H1 (cell line): Measurements from ENCODE around the gene CRACDL. TPM values are rescaled to one million over a fixed set of nuclear protein-coding genes. Genes with fewer than 3 reads are reported as not detected.

Source experiments
- CTCF ChIA-PET: fragments of 300-600 bp; sonication (Branson Sonifier 250); formaldehyde crosslinking; loops from one replicate; lab custom pipeline; 2021; ENCODE audit not compliant: partially characterized antibody; lab: Charles Lee
- POLR2A ChIA-PET: fragments of 300-600 bp; sonication (Branson Sonifier 250); formaldehyde crosslinking; loops from one replicate; lab custom pipeline; 2021; ENCODE audit warnings: inconsistent platforms; ENCODE audit not compliant: partially characterized antibody; lab: Charles Lee
- DNase-seq, 2 experiments: peaks; one replicate each; pipeline versions ENCODE4 v3.0.0 to v3.0.0-alpha.2; 2010 to 2022; ENCODE audit warnings: low spot score in 2 of 2, low read depth in 1 of 2, mixed read lengths in 1 of 2
- FAIRE-seq: peaks from 2 replicates; lab custom pipeline; 2011; peaks lifted over from hg19 to GRCh38; lab: Jason Lieb, UNC
- H2AFZ ChIP-seq: 2 replicates; pipeline ENCODE4 v1.8.1; 2012; ENCODE audit warnings: low read length, inconsistent platforms
- H2AK5ac ChIP-seq: 2 replicates; pipeline ENCODE4 v1.6.1; 2013; ENCODE audit warnings: low read depth, low read length
- H2BK120ac ChIP-seq: replicated peaks from 2 replicates; pipeline ENCODE3; 2013; ENCODE audit warnings: low read depth, low read length, inconsistent platforms
- H2BK12ac ChIP-seq: 2 replicates; pipeline ENCODE4 v1.6.1; 2013; ENCODE audit warnings: low read depth, low read length
- H2BK15ac ChIP-seq: 2 replicates; pipeline ENCODE4 v1.6.1; 2013; ENCODE audit warnings: low read length
- H2BK20ac ChIP-seq: 2 replicates; pipeline ENCODE4 v1.6.1; 2013; ENCODE audit warnings: low read length
- H2BK5ac ChIP-seq: 2 replicates; pipeline ENCODE4 v1.6.1; 2013; ENCODE audit warnings: low read depth, low read length
- H3K14ac ChIP-seq: 2 replicates; pipeline ENCODE4 v1.6.1; 2013; ENCODE audit warnings: inconsistent platforms; ENCODE audit not compliant: insufficient read length
- H3K18ac ChIP-seq: 2 replicates; pipeline ENCODE4 v1.6.1; 2013; ENCODE audit warnings: low read length; ENCODE audit errors: extremely low read depth
- H3K23ac ChIP-seq: 2 replicates; pipeline ENCODE4 v1.6.1; 2013; ENCODE audit warnings: inconsistent platforms; ENCODE audit not compliant: insufficient read length
- H3K23me2 ChIP-seq: 2 replicates; pipeline ENCODE4 v1.6.1; 2013; ENCODE audit warnings: low read depth, low read length
- H3K27ac ChIP-seq: 2 replicates; pipeline ENCODE4 v1.6.1; 2011; ENCODE audit warnings: low read depth, low read length, inconsistent platforms
- H3K27me3 ChIP-seq, 4 experiments: replicated peaks in 1 of 4; 1 replicate in 1 of 4; 2 replicates in 3 of 4; pipeline versions ENCODE4 v1.6.1 to v1.8.1; 2011 to 2013; ENCODE audit warnings: low read length in 3 of 4, mild to moderate bottlenecking in 3 of 4, inconsistent platforms in 2 of 4, mixed read lengths in 2 of 4, moderate library complexity in 1 of 4; ENCODE audit not compliant: control insufficient read depth in 3 of 4, insufficient read depth in 3 of 4; ENCODE audit errors: extremely low read depth in 1 of 4
- H3K36me3 ChIP-seq, 4 experiments: 2 replicates each; pipeline versions ENCODE4 v1.6.1 to v1.8.1; 2011 to 2013; ENCODE audit warnings: mild to moderate bottlenecking in 4 of 4, low read length in 3 of 4, moderate library complexity in 2 of 4, control low read depth in 1 of 4, inconsistent platforms in 1 of 4; ENCODE audit not compliant: insufficient read depth in 4 of 4, control insufficient read depth in 2 of 4
- H3K4ac ChIP-seq: replicated peaks from 2 replicates; pipeline ENCODE3; 2013; ENCODE audit warnings: low read length, low read depth, mixed read lengths, inconsistent platforms; ENCODE audit not compliant: insufficient read length
- H3K4me1 ChIP-seq, 4 experiments: replicated peaks in 1 of 4; 1 replicate in 1 of 4; 2 replicates in 3 of 4; pipeline versions ENCODE4 v1.6.1 to v1.8.1; 2011 to 2013; ENCODE audit warnings: low read length in 3 of 4, inconsistent platforms in 2 of 4, mixed read lengths in 1 of 4; ENCODE audit not compliant: insufficient read depth in 4 of 4, control insufficient read depth in 3 of 4
- H3K4me2 ChIP-seq, 2 experiments: 2 replicates each; pipeline versions ENCODE4 v1.6.1 to v1.8.1; 2011 to 2013; ENCODE audit warnings: low read depth in 2 of 2, low read length in 2 of 2, control low read depth in 1 of 2, inconsistent platforms in 1 of 2, mild to moderate bottlenecking in 1 of 2; ENCODE audit not compliant: insufficient read depth in 1 of 2
- H3K4me3 ChIP-seq, 4 experiments: fragments of 200-600, 300-600 bp in 1 of 4; sonication (generic), shearing (Covaris generic), sonication (Bioruptor Twin) in 1 of 4; 2 replicates each; pipeline versions ENCODE4 v1.5.1 to v1.8.1; 2011 to 2016; ENCODE audit warnings: low read length in 4 of 4, low read depth in 3 of 4, control low read depth in 2 of 4, inconsistent platforms in 2 of 4, mild to moderate bottlenecking in 2 of 4, mixed read lengths in 1 of 4, moderate library complexity in 1 of 4; ENCODE audit not compliant: insufficient read depth in 2 of 4; ENCODE audit errors: extremely low read depth in 1 of 4
- H3K56ac ChIP-seq: replicated peaks from 2 replicates; pipeline ENCODE3; 2013; ENCODE audit warnings: low read depth, mild to moderate bottlenecking, mixed read lengths, low read length, inconsistent platforms; ENCODE audit not compliant: insufficient read length
- H3K79me1 ChIP-seq: 2 replicates; pipeline ENCODE4 v1.6.1; 2013; ENCODE audit warnings: low read depth, low read length, control low read depth
- H3K79me2 ChIP-seq, 2 experiments: 2 replicates each; pipeline versions ENCODE4 v1.6.1 to v1.8.1; 2012 to 2013; ENCODE audit warnings: low read length in 2 of 2, mild to moderate bottlenecking in 2 of 2, inconsistent platforms in 1 of 2; ENCODE audit not compliant: insufficient read depth in 2 of 2, control insufficient read depth in 1 of 2
- H3K9ac ChIP-seq, 4 experiments: replicated peaks in 1 of 4; 1 replicate in 1 of 4; 2 replicates in 3 of 4; pipeline versions ENCODE4 v1.6.1 to v1.8.1; 2011 to 2013; ENCODE audit warnings: low read depth in 3 of 4, low read length in 3 of 4, control low read depth in 2 of 4, mild to moderate bottlenecking in 2 of 4, moderate library complexity in 2 of 4, inconsistent platforms in 1 of 4; ENCODE audit errors: extremely low read depth in 1 of 4
- H3K9me3 ChIP-seq, 2 experiments: 2 replicates each; pipeline versions ENCODE4 v1.6.1 to v1.8.1; 2012 to 2013; ENCODE audit warnings: mild to moderate bottlenecking in 2 of 2, moderate library complexity in 2 of 2, control low read depth in 1 of 2, inconsistent platforms in 1 of 2, low read depth in 1 of 2, low read length in 1 of 2, mixed read lengths in 1 of 2; ENCODE audit not compliant: insufficient read depth in 2 of 2
- H4K20me1 ChIP-seq, 2 experiments: replicated peaks in 1 of 2; 2 replicates each; pipeline versions ENCODE3 to v1.8.1; 2011 to 2013; ENCODE audit warnings: inconsistent platforms in 2 of 2, low read length in 2 of 2, mild to moderate bottlenecking in 1 of 2; ENCODE audit not compliant: insufficient read depth in 2 of 2, control insufficient read depth in 1 of 2
- H4K5ac ChIP-seq: 2 replicates; pipeline ENCODE4 v1.6.1; 2013; ENCODE audit warnings: low read length, low read depth, mixed read lengths, inconsistent platforms; ENCODE audit not compliant: insufficient read length
- H4K8ac ChIP-seq: 2 replicates; pipeline ENCODE4 v1.8.0; 2013; ENCODE audit warnings: mild to moderate bottlenecking, moderate library complexity, low read length, inconsistent platforms; ENCODE audit not compliant: insufficient read depth; ENCODE audit errors: extremely low read depth
- H4K91ac ChIP-seq: replicated peaks from 2 replicates; pipeline ENCODE3; 2013; ENCODE audit warnings: low read length, mixed read lengths, inconsistent platforms; ENCODE audit not compliant: insufficient read length
- ATF3 ChIP-seq: IDR thresholded peaks from 2 replicates; pipeline ENCODE4 v1.6.1; 2011; ENCODE audit warnings: low read depth, mild to moderate bottlenecking, low read length; ENCODE audit not compliant: insufficient read depth
- BACH1 ChIP-seq: IDR thresholded peaks from 2 replicates; pipeline ENCODE4 v1.6.1; 2012; ENCODE audit warnings: low read length, improper control_type of control experiment
- SAP30 ChIP-seq: fragments of 300-600 bp; sonication (generic); IDR thresholded peaks from 2 replicates; pipeline ENCODE4 v1.7.1; 2012; ENCODE audit warnings: low read length, moderate library complexity, mild to moderate bottlenecking, inconsistent platforms; ENCODE audit not compliant: insufficient read depth, insufficient replicate concordance
- SIN3A ChIP-seq, 2 experiments: IDR thresholded peaks in 1 of 2; conservative IDR thresholded peaks in 1 of 2; 2 replicates each; pipeline ENCODE4 v1.6.1; 2011 to 2012; ENCODE audit warnings: low read length in 2 of 2, improper control_type of control experiment in 1 of 2, low read depth in 1 of 2, mild to moderate bottlenecking in 1 of 2
- TAF1 ChIP-seq: IDR thresholded peaks from 2 replicates; pipeline ENCODE4 v1.6.1; 2011; ENCODE audit warnings: mild to moderate bottlenecking, low read depth, low read length
- TEAD4 ChIP-seq: IDR thresholded peaks from 2 replicates; pipeline ENCODE4 v1.6.1; 2012; ENCODE audit warnings: low read depth, low read length, inconsistent platforms, mixed read lengths
- WGBS, 2 experiments: shearing (Covaris generic) in 1 of 2; methylation state at CpG; one replicate each; pipeline versions ENCODE4 v1.1.6 to v1.1.7; 2013 to 2015; ENCODE audit warnings: low lambda C conversion rate in 2 of 2, mixed read lengths in 2 of 2, inconsistent platforms in 1 of 2, low coverage in 1 of 2, missing lambda C conversion rate in 1 of 2; ENCODE audit not compliant: insufficient replicate concordance in 2 of 2, insufficient coverage in 1 of 2, insufficient read length in 1 of 2; ENCODE audit errors: extremely low coverage in 1 of 2, missing lambda C conversion rate in 1 of 2; 5-methylcytosine and 5-hydroxymethylcytosine counted together
- polyA plus RNA-seq, 7 experiments: library from polyadenylated mRNA; depleted of rRNA in 3 of 7; stranded (reverse) in 5 of 7; unstranded in 2 of 7; fragments of >200 nt in 5 of 7; fragments of 200-250 nt in 2 of 7; gene quantifications; 1 replicate in 5 of 7; 2 replicates in 1 of 7; 4 replicates in 1 of 7; pipeline versions ENCODE4 v1.2.1 to v1.2.3, GENCODE V29; 2011 to 2013; ENCODE audit warnings: missing spikeins in 2 of 7, mixed read lengths in 2 of 7
- total RNA-seq: library from RNA; stranded (reverse); fragmentation: NEBNext Ultra II Directional; extraction: Animal tissue kit (Norgen Biotek cat#: 25700); gene quantifications from 2 replicates; pipeline ENCODE4 v1.2.1, GENCODE V29; 2021
- TF ChIP-seq, protein P1 (sequence below): IDR thresholded peaks from 2 replicates; pipeline ENCODE4 v1.6.1; 2011; ENCODE audit warnings: low read length, improper control_type of control experiment

CRACDL gene
- total and polyA plus RNA-seq, 2 of the 8 experiments (the other 6 are each of a cell fraction or from before 2014, with no cell fraction given) = 0.07 to 0.38 TPM

GRCh38 chr2:98750593-98751282 lies 185.3 kb downstream of the CRACDL start:
- H3K4ac ChIP-seq = no peak overlapping the region
- no peak overlapping the region for H4K5ac ChIP-seq
- no peaks in the 10 kb centered on the region for H3K27me3 ChIP-seq
- no peaks in the 10 kb centered on the region for H3K23me2 ChIP-seq
- H2BK5ac ChIP-seq = no peak overlapping the region
- H3K23ac ChIP-seq = no peak overlapping the region
- no peak overlapping the region for H2BK120ac ChIP-seq
- DNase-seq = no peak
- no peaks in the 10 kb centered on the region for H3K9me3 ChIP-seq
- no peak overlapping the region for H3K14ac ChIP-seq
- H3K4me2 ChIP-seq = no peak overlapping the region
- H4K20me1 ChIP-seq = no peaks in the 10 kb centered on the region
- no peak overlapping the region for H3K56ac ChIP-seq
- H4K91ac ChIP-seq = no peak overlapping the region
- no peak overlapping the region for H3K4me3 ChIP-seq
- H4K8ac ChIP-seq = no peak overlapping the region
- no peak overlapping the region for H3K27ac ChIP-seq
- H3K79me1 ChIP-seq = no peaks in the 10 kb centered on the region; the same call in 1 of the 2 replicates
- H2BK15ac ChIP-seq = no peak overlapping the region
- TF ChIP-seq TAF1 = no peak
- TF ChIP-seq SAP30 = no peak
- TF ChIP-seq, protein P1, sequence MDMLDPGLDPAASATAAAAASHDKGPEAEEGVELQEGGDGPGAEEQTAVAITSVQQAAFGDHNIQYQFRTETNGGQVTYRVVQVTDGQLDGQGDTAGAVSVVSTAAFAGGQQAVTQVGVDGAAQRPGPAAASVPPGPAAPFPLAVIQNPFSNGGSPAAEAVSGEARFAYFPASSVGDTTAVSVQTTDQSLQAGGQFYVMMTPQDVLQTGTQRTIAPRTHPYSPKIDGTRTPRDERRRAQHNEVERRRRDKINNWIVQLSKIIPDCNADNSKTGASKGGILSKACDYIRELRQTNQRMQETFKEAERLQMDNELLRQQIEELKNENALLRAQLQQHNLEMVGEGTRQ = no peak
- no peak for TF ChIP-seq SIN3A (conservative IDR thresholded peaks at IDR 0.05 in 1 of 2, IDR thresholded peaks at IDR 0.05 in 1 of 2; ENCODE audit: low read depth in 1 of 2, low read length in 2 of 2)
- TF ChIP-seq TEAD4 = no peak
- no peak for TF ChIP-seq ATF3
- no peak for TF ChIP-seq BACH1
- TF ChIP-seq, all 59 proteins: peak for 0
- ChIA-PET CTCF (no interaction called here), POLR2A (no interaction called here)
- no peaks in the 10 kb centered on the region for H3K36me3 ChIP-seq
- no peaks in the 10 kb centered on the region for H3K79me2 ChIP-seq
- no peak overlapping the region for H3K18ac ChIP-seq
- peaks cover 0 to 3% (median under 1%) of the 10 kb centered on the region in 4 experiments; a peak in 2 of 7 replicates for H3K4me1 ChIP-seq
- no peak overlapping the region for H2BK12ac ChIP-seq
- H2AK5ac ChIP-seq = no peak overlapping the region
- FAIRE-seq = no peak
- H2BK20ac ChIP-seq = no peak overlapping the region
- H2AFZ ChIP-seq = no peak overlapping the region
- WGBS, 2 experiments = 94% methylated on average over 9 of the region's 9 CpGs; no CpG with 5 or more reads in 1 of the 2 experiments
- H3K9ac ChIP-seq = no peak overlapping the region
